IMR-90 (cell line): ENCODE results near the gene GNG7. TPM values are rescaled to one million over a fixed set of nuclear protein-coding genes. Genes with fewer than 3 reads are reported as not detected.

Experiments used
- ATAC-seq: fragments of 200-7000 bp; cut with Tn5 transposase; 2 replicates; pipeline ENCODE4 v1.9.1; 2020; ENCODE audit warnings: low read depth, mild to moderate bottlenecking, moderate library complexity
- BruUV-seq: library from RNA; stranded (reverse); fragments of 400-500 nt; replicated peaks from 2 replicates; lab custom pipeline; 2021; lab: Mats Ljungman, UMichigan
- CTCF ChIA-PET: fragments of 300-600 bp; formaldehyde crosslinking; extraction: SDS; loops from one replicate; lab custom pipeline; 2021; ENCODE audit warnings: antibody characterized with exemption; lab: Yijun Ruan, JAX
- POLR2A ChIA-PET: fragments of 300-600 bp; sonication (Branson Sonifier 250); formaldehyde crosslinking; loops from one replicate; lab custom pipeline; 2022; ENCODE audit warnings: antibody characterized with exemption; ENCODE audit not compliant: unreplicated experiment; lab: Charles Lee
- DNase-seq: peaks from one replicate; pipeline ENCODE4 v3.0.0; 2013
- H2AFZ ChIP-seq: replicated peaks from 2 replicates; pipeline ENCODE3; 2013; ENCODE audit warnings: low read length, mild to moderate bottlenecking; ENCODE audit not compliant: poor library complexity
- H2AK5ac ChIP-seq: 2 replicates; pipeline ENCODE4 v1.6.1; 2013; ENCODE audit warnings: low read depth, low read length, inconsistent platforms
- H2AK9ac ChIP-seq: replicated peaks from 2 replicates; pipeline ENCODE3; 2013; ENCODE audit warnings: mild to moderate bottlenecking, low read depth, low read length, moderate library complexity; ENCODE audit not compliant: poor library complexity
- H2BK120ac ChIP-seq: 2 replicates; pipeline ENCODE4 v1.6.1; 2013; ENCODE audit warnings: low read depth, low read length, inconsistent platforms
- H2BK15ac ChIP-seq: 3 replicates; pipeline ENCODE4 v1.6.1; 2013; ENCODE audit warnings: low read depth, low read length, inconsistent platforms
- H2BK20ac ChIP-seq: 2 replicates; pipeline ENCODE4 v1.6.1; 2013; ENCODE audit warnings: low read depth, mild to moderate bottlenecking, inconsistent platforms, low read length, moderate library complexity
- H2BK5ac ChIP-seq: 2 replicates; pipeline ENCODE4 v1.6.1; 2013; ENCODE audit warnings: mild to moderate bottlenecking, low read depth, low read length, inconsistent platforms; ENCODE audit not compliant: poor library complexity, severe bottlenecking
- H3K14ac ChIP-seq: replicated peaks from 2 replicates; pipeline ENCODE4 v1.6.1; 2013; ENCODE audit warnings: low read depth, low read length, inconsistent platforms
- H3K18ac ChIP-seq: 2 replicates; pipeline ENCODE4 v1.6.1; 2013; ENCODE audit warnings: low read depth, low read length, control low read depth
- H3K23ac ChIP-seq: 2 replicates; pipeline ENCODE4 v1.6.1; 2013; ENCODE audit warnings: low read depth, low read length, inconsistent platforms
- H3K27ac ChIP-seq: 2 replicates; pipeline ENCODE4 v1.5.1; 2013; ENCODE audit warnings: mild to moderate bottlenecking, control low read depth, low read length; ENCODE audit not compliant: insufficient read depth
- H3K27me3 ChIP-seq: 2 replicates; pipeline ENCODE4 v1.6.1; 2013; ENCODE audit warnings: low read length; ENCODE audit not compliant: control insufficient read depth, insufficient read depth
- H3K36me3 ChIP-seq: 2 replicates; pipeline ENCODE4 v1.6.1; 2013; ENCODE audit warnings: low read length, mixed read lengths; ENCODE audit not compliant: control insufficient read depth, insufficient read depth
- H3K4ac ChIP-seq: 2 replicates; pipeline ENCODE4 v1.6.1; 2013; ENCODE audit warnings: low read depth, low read length, inconsistent platforms
- H3K4me1 ChIP-seq: 2 replicates; pipeline ENCODE4 v1.6.1; 2013; ENCODE audit warnings: low read length, mixed read lengths; ENCODE audit not compliant: control insufficient read depth, insufficient read depth
- H3K4me2 ChIP-seq: 2 replicates; pipeline ENCODE4 v1.6.1; 2013; ENCODE audit warnings: low read depth, mild to moderate bottlenecking, control low read depth, low read length, moderate library complexity
- H3K4me3 ChIP-seq: 2 replicates; pipeline ENCODE4 v1.5.1; 2013; ENCODE audit warnings: low read depth, mild to moderate bottlenecking, control low read depth, low read length, moderate library complexity; ENCODE audit not compliant: insufficient read depth
- H3K56ac ChIP-seq: 2 replicates; pipeline ENCODE4 v1.6.1; 2013; ENCODE audit warnings: low read length, inconsistent platforms; ENCODE audit not compliant: insufficient read depth; ENCODE audit errors: extremely low read depth
- H3K79me1 ChIP-seq, 2 experiments: 2 replicates each; pipeline ENCODE4 v1.6.1; 2013; ENCODE audit warnings: low read length in 2 of 2, inconsistent platforms in 1 of 2, low read depth in 1 of 2
- H3K9ac ChIP-seq: 2 replicates; pipeline ENCODE4 v1.6.1; 2013; ENCODE audit warnings: low read depth, low read length, control low read depth
- H3K9me1 ChIP-seq: 2 replicates; pipeline ENCODE4 v1.6.1; 2013; ENCODE audit warnings: low read length, inconsistent platforms; ENCODE audit not compliant: insufficient read depth
- H3K9me3 ChIP-seq: 2 replicates; pipeline ENCODE4 v1.6.1; 2013; ENCODE audit warnings: low read length; ENCODE audit not compliant: control insufficient read depth, insufficient read depth
- H4K20me1 ChIP-seq: 2 replicates; pipeline ENCODE4 v1.6.1; 2013; ENCODE audit warnings: low read length, inconsistent platforms; ENCODE audit not compliant: insufficient read depth
- H4K5ac ChIP-seq: 2 replicates; pipeline ENCODE4 v1.6.1; 2013; ENCODE audit warnings: mild to moderate bottlenecking, low read depth, low read length, control low read depth
- H4K8ac ChIP-seq, 2 experiments: 2 replicates each; pipeline ENCODE4 v1.6.1; 2013; ENCODE audit warnings: low read depth in 2 of 2, low read length in 2 of 2, control low read depth in 1 of 2, inconsistent platforms in 1 of 2
- H4K91ac ChIP-seq: 2 replicates; pipeline ENCODE4 v1.6.1; 2013; ENCODE audit warnings: low read depth, low read length, inconsistent platforms; ENCODE audit not compliant: insufficient read depth
- FOS ChIP-seq: fragments of 150-350 bp; IDR thresholded peaks from 2 replicates; pipeline ENCODE4 v1.6.1; 2016; ENCODE audit warnings: low read depth, low read length
- MAFK ChIP-seq: IDR thresholded peaks from 2 replicates; pipeline ENCODE4 v1.6.1; 2012; ENCODE audit warnings: low read depth, low read length, improper control_type of control experiment
- NFE2L2 ChIP-seq: fragments of 150-350 bp; IDR thresholded peaks from 2 replicates; pipeline ENCODE4 v1.6.1; 2016; ENCODE audit warnings: low read depth, mild to moderate bottlenecking, low read length
- WGBS, 2 experiments: methylation state at CpG; one replicate each; pipeline versions ENCODE4 v1.1.5 to v1.1.7; 2013; ENCODE audit warnings: missing lambda C conversion rate in 2 of 2; ENCODE audit not compliant: insufficient read length in 1 of 2; ENCODE audit errors: extremely low coverage in 2 of 2; 5-methylcytosine and 5-hydroxymethylcytosine counted together
- dilution Hi-C: fragments of 300-500 bp; cut with HindIII; formaldehyde crosslinking; loops from one replicate; pipeline ENCODE4 v1.14.3; 2018; ENCODE audit warnings: low sequenced_read_pairs; ENCODE audit not compliant: unreplicated experiment
- in situ Hi-C: fragments of 300-500 bp; cut with MboI; formaldehyde crosslinking; loops from 3 replicates; pipeline ENCODE4 v1.14.3; 2019; ENCODE audit warnings: low sequenced_read_pairs, inconsistent platforms, mixed read lengths
- intact Hi-C: fragments of 100-400 bp; cut with micrococcal nuclease; formaldehyde crosslinking; loops from 2 replicates; pipeline ENCODE4 v1.10.0; 2022
- polyA plus RNA-seq, 3 experiments: library from polyadenylated mRNA; depleted of rRNA; stranded (reverse); fragments of >200 nt; gene quantifications; 2 replicates each; pipeline ENCODE4 v1.2.3, GENCODE V29; 2012; ENCODE audit warnings: low replicate concordance in 1 of 3
- total RNA-seq: library from RNA; depleted of rRNA; stranded (reverse); fragments of >200 nt; gene quantifications from 2 replicates; pipeline ENCODE4 v1.2.3, GENCODE V29; 2012
- TF ChIP-seq, protein P1 (sequence below): fragments of 150-350 bp; IDR thresholded peaks from 2 replicates; pipeline ENCODE4 v1.6.1; 2016; ENCODE audit warnings: low read depth, mild to moderate bottlenecking, low read length, moderate library complexity, borderline replicate concordance

GNG7 gene
- total and polyA plus RNA-seq, 2 of the 4 experiments (the other 2 are of a cell fraction), result under 0.01 to 0.21 TPM

- Histone ChIP-seq H3K23ac (0 out of 2 replicates have a peak overlapping the region, but pooled peaks have one; percentile 9), H3K4me1 (peaks cover 16% of the 10 kb centered on the region), H4K8ac (no peak overlapping the region), H3K27ac (no peak overlapping the region), H3K9ac (no peak overlapping the region), H3K36me3 (no peaks in the 10 kb centered on the region), H2BK20ac (peak overlapping the region; percentile 75; the same call in 1 of the 2 replicates), H4K20me1 (no peaks in the 10 kb centered on the region), H3K9me1 (peaks cover 8% of the 10 kb centered on the region; the same call in 1 of the 2 replicates), H4K5ac (no peak overlapping the region), H4K91ac (no peak overlapping the region), H3K56ac (no peak overlapping the region), H3K18ac (no peak overlapping the region), H2AK5ac (peak overlapping the region; percentile 52; the same call in 1 of the 2 replicates), H2AK9ac (peak overlapping the region; percentile 59), H3K9me3 (no peaks in the 10 kb centered on the region), H3K4ac (0 out of 2 replicates have a peak overlapping the region, but pooled peaks have one; percentile 34), H3K14ac (no peak overlapping the region), H3K4me2 (no peak overlapping the region), H2BK120ac (no peak overlapping the region), H3K27me3 (no peaks in the 10 kb centered on the region), H2AFZ (no peak overlapping the region), H2BK5ac (no peak overlapping the region), H3K4me3 (no peak overlapping the region), H2BK15ac (no peak overlapping the region), H3K79me1 (peaks cover 0 to 7% of the 10 kb centered on the region in 2 experiments; a peak in 1 of 4 replicates)
- in situ Hi-C loops, result no loop called here
- intact Hi-C loops, result no loop called here
- CTCF ChIA-PET, result no interaction called here
- TF ChIP-seq, protein P1, sequence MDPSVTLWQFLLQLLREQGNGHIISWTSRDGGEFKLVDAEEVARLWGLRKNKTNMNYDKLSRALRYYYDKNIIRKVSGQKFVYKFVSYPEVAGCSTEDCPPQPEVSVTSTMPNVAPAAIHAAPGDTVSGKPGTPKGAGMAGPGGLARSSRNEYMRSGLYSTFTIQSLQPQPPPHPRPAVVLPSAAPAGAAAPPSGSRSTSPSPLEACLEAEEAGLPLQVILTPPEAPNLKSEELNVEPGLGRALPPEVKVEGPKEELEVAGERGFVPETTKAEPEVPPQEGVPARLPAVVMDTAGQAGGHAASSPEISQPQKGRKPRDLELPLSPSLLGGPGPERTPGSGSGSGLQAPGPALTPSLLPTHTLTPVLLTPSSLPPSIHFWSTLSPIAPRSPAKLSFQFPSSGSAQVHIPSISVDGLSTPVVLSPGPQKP, result no peak
- no peak for TF ChIP-seq FOS
- no peak for TF ChIP-seq MAFK
- TF ChIP-seq NFE2L2, result no peak
- dilution Hi-C loops, result no loop called here
- DNase-seq, result no peak
- WGBS, 2 experiments, result 91% methylated on average over 11 of the region's 13 CpGs; no CpG with 5 or more reads in 1 of the 2 experiments
- POLR2A ChIA-PET, result interaction anchor here (0.6 kb wide), 1 partner anchor 226 kb away, joined by 6 read pairs; no protein-coding TSS in a partner anchor
- BruUV-seq, result no TSS peak
- no peak for ATAC-seq
Observed at GRCh38 chr19:2500156-2500555, 202.3 kb downstream of the GNG7 start.
